ENCODE results near the gene NT5C3A. TPM values are rescaled to one million over a fixed set of nuclear protein-coding genes. Genes with fewer than 3 reads are reported as not detected.

NT5C3A gene
- total RNA-seq, 1 experiment from 2014 or later, result 57.7 TPM

DNA sequence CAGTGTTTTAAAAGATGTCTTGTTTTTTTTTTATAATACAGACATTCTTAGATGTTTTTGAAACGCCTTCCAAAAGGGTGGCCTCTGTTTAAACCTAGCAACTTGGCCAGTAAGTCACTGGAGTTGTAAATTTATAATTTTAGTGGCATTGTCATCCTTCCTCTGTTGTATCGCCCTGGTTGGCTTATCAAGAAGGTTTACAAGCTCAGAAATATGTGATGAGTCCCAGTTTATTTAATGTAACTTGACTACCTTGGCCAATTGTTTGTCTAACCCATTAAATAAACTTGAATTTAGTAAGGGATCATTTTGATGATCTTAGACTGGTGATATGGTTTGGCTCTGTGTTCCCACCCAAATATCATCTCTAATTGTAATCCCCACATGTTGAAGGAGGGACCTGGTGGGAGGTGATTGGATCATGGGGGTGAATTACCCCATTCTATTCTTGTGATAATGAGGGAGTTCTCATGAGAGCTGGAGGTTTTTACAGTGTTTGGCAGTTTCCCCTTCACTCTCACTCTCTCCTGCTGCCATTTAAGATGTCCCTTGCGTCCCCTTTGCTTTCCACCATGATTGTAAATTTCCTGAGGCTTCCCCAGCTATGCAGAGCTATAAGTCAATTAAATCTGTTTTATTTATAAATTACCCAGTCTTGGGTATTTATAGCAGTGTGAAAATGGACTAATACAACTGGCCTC lies 13.4 kb upstream of the NT5C3A start:
- no peak for DNase-seq (ENCODE audit: low spot score)
- H3K4me3 ChIP-seq (ENCODE audit: low read depth, low read length, poor library complexity, severe bottlenecking), result no peak overlapping the region
- POLR2A ChIA-PET (ENCODE audit: low non-redundant PET), result no interaction called here
- CTCF ChIA-PET, result no interaction called here
- H3K27me3 ChIP-seq (replicated peaks; ENCODE audit: insufficient read depth, low read depth, low read length, poor library complexity), result peaks cover 20% of the 10 kb centered on the region
- intact Hi-C loops (cut with micrococcal nuclease; ENCODE audit: unreplicated experiment), result no loop called here
- H3K27ac ChIP-seq (ENCODE audit: low read depth, low read length, poor library complexity, severe bottlenecking), result no peak overlapping the region
- H3K9me3 ChIP-seq (ENCODE audit: low read depth, low read length, poor library complexity, severe bottlenecking), result no peaks in the 10 kb centered on the region
- H3K4me1 ChIP-seq (ENCODE audit: insufficient read depth, low read length, poor library complexity, severe bottlenecking), result no peaks in the 10 kb centered on the region
- H3K36me3 ChIP-seq (ENCODE audit: insufficient read depth, low read length, poor library complexity, severe bottlenecking), result no peaks in the 10 kb centered on the region
- no TSS peak for BruUV-seq (replicated peaks)
- no peak for TF ChIP-seq EZH2 (IDR thresholded peaks at IDR 0.05; ENCODE audit: borderline replicate concordance, low read depth, low read length, poor library complexity, severe bottlenecking)
- TF ChIP-seq, protein P1, sequence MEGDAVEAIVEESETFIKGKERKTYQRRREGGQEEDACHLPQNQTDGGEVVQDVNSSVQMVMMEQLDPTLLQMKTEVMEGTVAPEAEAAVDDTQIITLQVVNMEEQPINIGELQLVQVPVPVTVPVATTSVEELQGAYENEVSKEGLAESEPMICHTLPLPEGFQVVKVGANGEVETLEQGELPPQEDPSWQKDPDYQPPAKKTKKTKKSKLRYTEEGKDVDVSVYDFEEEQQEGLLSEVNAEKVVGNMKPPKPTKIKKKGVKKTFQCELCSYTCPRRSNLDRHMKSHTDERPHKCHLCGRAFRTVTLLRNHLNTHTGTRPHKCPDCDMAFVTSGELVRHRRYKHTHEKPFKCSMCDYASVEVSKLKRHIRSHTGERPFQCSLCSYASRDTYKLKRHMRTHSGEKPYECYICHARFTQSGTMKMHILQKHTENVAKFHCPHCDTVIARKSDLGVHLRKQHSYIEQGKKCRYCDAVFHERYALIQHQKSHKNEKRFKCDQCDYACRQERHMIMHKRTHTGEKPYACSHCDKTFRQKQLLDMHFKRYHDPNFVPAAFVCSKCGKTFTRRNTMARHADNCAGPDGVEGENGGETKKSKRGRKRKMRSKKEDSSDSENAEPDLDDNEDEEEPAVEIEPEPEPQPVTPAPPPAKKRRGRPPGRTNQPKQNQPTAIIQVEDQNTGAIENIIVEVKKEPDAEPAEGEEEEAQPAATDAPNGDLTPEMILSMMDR (conservative IDR thresholded peaks at IDR 0.05; ENCODE audit: low read depth, low read length), result no peak

DNA sequence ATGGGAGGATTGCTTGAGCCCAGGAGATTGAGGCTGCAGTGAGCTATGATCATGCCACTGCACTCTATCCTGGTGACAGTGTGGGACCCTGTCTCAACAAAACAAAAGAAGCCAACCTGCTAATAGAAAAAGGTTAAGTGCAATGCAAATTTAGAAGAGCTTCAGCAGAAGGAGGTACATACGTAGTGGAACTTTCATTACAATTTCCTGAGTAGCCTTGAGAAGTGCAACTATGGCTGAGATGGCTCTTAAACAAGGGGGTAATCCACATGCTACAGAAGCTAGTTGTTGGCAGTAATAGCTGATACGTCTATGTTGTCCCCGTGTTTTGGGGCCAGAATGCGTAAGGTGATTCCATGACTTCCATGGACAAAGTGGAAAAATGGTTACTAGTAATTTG lies 10.7 kb upstream of the NT5C3A start:
- H3K4me1 ChIP-seq (ENCODE audit: insufficient read depth, low read length, poor library complexity, severe bottlenecking), result no peaks in the 10 kb centered on the region
- peaks cover 14% of the 10 kb centered on the region for H3K27me3 ChIP-seq (replicated peaks; ENCODE audit: insufficient read depth, low read depth, low read length, poor library complexity)
- no TSS peak for BruUV-seq (replicated peaks)
- ChIA-PET POLR2A (ENCODE audit: low non-redundant PET) (no interaction called here), CTCF (no interaction called here)
- intact Hi-C loops (cut with micrococcal nuclease; ENCODE audit: unreplicated experiment), result no loop called here
- H3K4me3 ChIP-seq (ENCODE audit: low read depth, low read length, poor library complexity, severe bottlenecking), result no peak overlapping the region
- H3K9me3 ChIP-seq (ENCODE audit: low read depth, low read length, poor library complexity, severe bottlenecking), result peaks cover 12% of the 10 kb centered on the region
- no peak overlapping the region for H3K27ac ChIP-seq (ENCODE audit: low read depth, low read length, poor library complexity, severe bottlenecking)
- H3K36me3 ChIP-seq (ENCODE audit: insufficient read depth, low read length, poor library complexity, severe bottlenecking), result no peaks in the 10 kb centered on the region
- DNase-seq (ENCODE audit: low spot score), result no peak
- no peak for TF ChIP-seq EZH2 (IDR thresholded peaks at IDR 0.05; ENCODE audit: borderline replicate concordance, low read depth, low read length, poor library complexity, severe bottlenecking)
- TF ChIP-seq, protein P1 (conservative IDR thresholded peaks at IDR 0.05; ENCODE audit: low read depth, low read length), result no peak

DNA sequence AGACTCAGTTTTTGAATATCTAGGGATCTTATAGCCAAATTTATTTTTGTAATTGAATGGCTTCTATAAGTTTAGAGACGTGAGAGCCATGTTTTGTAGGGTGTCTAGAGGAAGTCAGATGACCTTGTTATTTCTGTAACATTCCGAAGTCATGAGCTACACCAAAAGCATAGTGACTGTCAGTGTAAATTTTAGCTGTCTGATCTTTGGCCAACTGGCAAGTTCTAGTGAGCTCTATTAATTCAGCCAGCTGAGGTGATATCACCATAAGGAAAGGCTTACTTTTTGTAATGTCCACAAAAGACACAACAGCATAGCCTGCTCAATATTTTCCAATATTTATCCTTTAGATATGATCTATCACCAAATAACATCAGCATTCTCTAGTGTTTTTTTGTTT lies 9.9 kb upstream of the NT5C3A start:
- H3K27me3 ChIP-seq (replicated peaks; ENCODE audit: insufficient read depth, low read depth, low read length, poor library complexity), result peaks cover 14% of the 10 kb centered on the region
- POLR2A ChIA-PET (ENCODE audit: low non-redundant PET), result no interaction called here
- DNase-seq (ENCODE audit: low spot score), result no peak
- H3K9me3 ChIP-seq (ENCODE audit: low read depth, low read length, poor library complexity, severe bottlenecking), result peaks cover 12% of the 10 kb centered on the region
- no peak overlapping the region for H3K4me3 ChIP-seq (ENCODE audit: low read depth, low read length, poor library complexity, severe bottlenecking)
- H3K4me1 ChIP-seq (ENCODE audit: insufficient read depth, low read length, poor library complexity, severe bottlenecking), result no peaks in the 10 kb centered on the region
- no peak overlapping the region for H3K27ac ChIP-seq (ENCODE audit: low read depth, low read length, poor library complexity, severe bottlenecking)
- TF ChIP-seq, protein P1 (conservative IDR thresholded peaks at IDR 0.05; ENCODE audit: low read depth, low read length), result no peak
- TF ChIP-seq EZH2 (IDR thresholded peaks at IDR 0.05; ENCODE audit: borderline replicate concordance, low read depth, low read length, poor library complexity, severe bottlenecking), result no peak
- no TSS peak for BruUV-seq (replicated peaks)
- no peaks in the 10 kb centered on the region for H3K36me3 ChIP-seq (ENCODE audit: insufficient read depth, low read length, poor library complexity, severe bottlenecking)
- intact Hi-C loops (cut with micrococcal nuclease; ENCODE audit: unreplicated experiment), result no loop called here
- CTCF ChIA-PET, result no interaction called here

Measured in A673 (cell line).